Gastroesophageal sphincter (tissue), 4 donors: Measurements from ENCODE around the gene CNKSR1. TPM values are rescaled to one million over a fixed set of nuclear protein-coding genes. Genes with fewer than 3 reads are reported as not detected.

Experiments used
- ATAC-seq: fragments of 150-250 bp; one replicate; pipeline ENCODE4 v1.9.1; 2016; ENCODE audit warnings: mild to moderate bottlenecking, moderate library complexity
- H3K27ac ChIP-seq, 4 donors: fragments of 200-600 bp; sonication (generic) in 3 of 4; 1 replicate in 3 of 4; 2 replicates in 1 of 4; pipeline ENCODE4 v1.5.1; 2016 to 2019
- H3K27me3 ChIP-seq: fragments of 200-600 bp; sonication (generic); one replicate; pipeline ENCODE4 v1.5.1; 2019
- H3K36me3 ChIP-seq, 2 donors: fragments of 200-600 bp; sonication (generic); one replicate each; pipeline ENCODE4 v1.5.1; 2019; ENCODE audit warnings: control low read depth in 1 of 2
- H3K4me1 ChIP-seq, 3 donors: fragments of 200-600 bp; sonication (generic); 1 replicate in 2 of 3; 2 replicates in 1 of 3; pipeline ENCODE4 v1.5.1; 2016 to 2019; ENCODE audit warnings: control low read depth in 2 of 3
- H3K4me3 ChIP-seq, 2 donors: fragments of 200-600 bp; sonication (generic); one replicate each; pipeline ENCODE4 v1.5.1; 2019; ENCODE audit warnings: mild to moderate bottlenecking in 1 of 2, moderate library complexity in 1 of 2
- H3K9me3 ChIP-seq, 3 donors: fragments of 200-600 bp; sonication (generic); one replicate each; pipeline ENCODE4 v1.5.1; 2017 to 2019; ENCODE audit warnings: control low read depth in 2 of 3
- EP300 ChIP-seq: sonication (generic); formaldehyde crosslinking; IDR thresholded peaks from one replicate; pipeline ENCODE4 v1.6.1; 2017; ENCODE audit warnings: antibody characterized with exemption, mild to moderate bottlenecking
- POLR2A ChIP-seq, 2 donors: fragments of 450-650 bp; IDR thresholded peaks; one replicate each; pipeline ENCODE4 v1.6.1; 2017; ENCODE audit warnings: antibody characterized with exemption in 2 of 2, mild to moderate bottlenecking in 2 of 2, moderate library complexity in 1 of 2
- POLR2AphosphoS5 ChIP-seq: sonication (generic); formaldehyde crosslinking; IDR thresholded peaks from one replicate; pipeline ENCODE4 v1.6.1; 2017; ENCODE audit warnings: antibody characterized with exemption
- WGBS, 2 donors: methylation state at CpG; one replicate each; pipeline ENCODE4 v1.1.5; 2018; ENCODE audit warnings: low coverage in 1 of 2; 5-methylcytosine and 5-hydroxymethylcytosine counted together
- total RNA-seq, 4 donors: library from RNA; depleted of rRNA; stranded (reverse); fragments of >200 nt; gene quantifications; one replicate each; pipeline ENCODE4 v1.1.0, GENCODE V29; 2016
- TF ChIP-seq, protein P1 (sequence below), 4 experiments: fragments of 200-600 bp in 2 of 4; fragments of 450-650 bp in 2 of 4; sonication (generic) in 1 of 4; IDR thresholded peaks; one replicate each; pipeline ENCODE4 v1.5.1; 2017 to 2019; ENCODE audit warnings: antibody characterized with exemption in 4 of 4, mild to moderate bottlenecking in 2 of 4, moderate library complexity in 2 of 4

Gene CNKSR1
- total RNA-seq, 4 donors from 2014 or later = 0.81 to 1.7 (median 1.1) TPM; not detected in 1

- Histone ChIP-seq H3K27ac (no peak overlapping the region), H3K36me3 (no peaks in the 10 kb centered on the region), H3K9me3 (no peaks in the 10 kb centered on the region), H3K27me3 (no peaks in the 10 kb centered on the region), H3K4me3 (no peak overlapping the region), H3K4me1 (no peaks in the 10 kb centered on the region)
- ATAC-seq = no peak
- 30 to 44% methylated on average over 1 to 3 of the region's 3 CpGs for whole genome bisulfite sequencing, 2 donors
- no peak for TF ChIP-seq POLR2AphosphoS5
Observed at GRCh38 chr1:26191739-26192138, 14.4 kb downstream of the CNKSR1 start.

DNA sequence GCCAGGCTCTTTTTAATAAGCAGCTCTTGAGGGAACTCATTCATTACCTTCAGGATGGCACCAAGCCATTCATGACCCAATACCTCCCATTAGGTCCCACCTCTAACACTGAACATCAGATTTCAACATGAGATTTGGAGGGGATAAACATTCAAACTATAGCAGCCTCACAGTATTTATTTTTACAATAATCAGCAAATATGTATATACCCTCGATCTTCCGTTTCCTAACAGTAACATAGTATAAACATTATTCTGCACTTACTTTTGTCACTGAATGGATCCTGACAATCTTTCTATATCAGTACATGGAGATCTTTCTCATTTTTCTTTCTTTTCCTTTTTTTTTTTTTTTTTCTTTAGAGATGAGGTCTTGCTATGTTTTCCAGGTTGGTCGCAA is 18.5 kb downstream of the CNKSR1 start:
- H3K27ac ChIP-seq = no peak overlapping the region
- no peaks in the 10 kb centered on the region for H3K36me3 ChIP-seq
- TF ChIP-seq POLR2A (IDR thresholded peaks at IDR 0.05) (no peak), EP300 (no peak), POLR2AphosphoS5 (no peak)
- TF ChIP-seq, protein P1, sequence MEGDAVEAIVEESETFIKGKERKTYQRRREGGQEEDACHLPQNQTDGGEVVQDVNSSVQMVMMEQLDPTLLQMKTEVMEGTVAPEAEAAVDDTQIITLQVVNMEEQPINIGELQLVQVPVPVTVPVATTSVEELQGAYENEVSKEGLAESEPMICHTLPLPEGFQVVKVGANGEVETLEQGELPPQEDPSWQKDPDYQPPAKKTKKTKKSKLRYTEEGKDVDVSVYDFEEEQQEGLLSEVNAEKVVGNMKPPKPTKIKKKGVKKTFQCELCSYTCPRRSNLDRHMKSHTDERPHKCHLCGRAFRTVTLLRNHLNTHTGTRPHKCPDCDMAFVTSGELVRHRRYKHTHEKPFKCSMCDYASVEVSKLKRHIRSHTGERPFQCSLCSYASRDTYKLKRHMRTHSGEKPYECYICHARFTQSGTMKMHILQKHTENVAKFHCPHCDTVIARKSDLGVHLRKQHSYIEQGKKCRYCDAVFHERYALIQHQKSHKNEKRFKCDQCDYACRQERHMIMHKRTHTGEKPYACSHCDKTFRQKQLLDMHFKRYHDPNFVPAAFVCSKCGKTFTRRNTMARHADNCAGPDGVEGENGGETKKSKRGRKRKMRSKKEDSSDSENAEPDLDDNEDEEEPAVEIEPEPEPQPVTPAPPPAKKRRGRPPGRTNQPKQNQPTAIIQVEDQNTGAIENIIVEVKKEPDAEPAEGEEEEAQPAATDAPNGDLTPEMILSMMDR (IDR thresholded peaks at IDR 0.05) = no peak
- H3K27me3 ChIP-seq = peaks cover 23% of the 10 kb centered on the region
- ATAC-seq = no peak
- H3K4me3 ChIP-seq = no peak overlapping the region
- peaks cover 0 to 2% (median 0%) of the 10 kb centered on the region in 3 donors for H3K4me1 ChIP-seq
- 27 to 70% methylated on average over 2 to 3 of the region's 3 CpGs for WGBS, 2 donors
- no peaks in the 10 kb centered on the region for H3K9me3 ChIP-seq

DNA sequence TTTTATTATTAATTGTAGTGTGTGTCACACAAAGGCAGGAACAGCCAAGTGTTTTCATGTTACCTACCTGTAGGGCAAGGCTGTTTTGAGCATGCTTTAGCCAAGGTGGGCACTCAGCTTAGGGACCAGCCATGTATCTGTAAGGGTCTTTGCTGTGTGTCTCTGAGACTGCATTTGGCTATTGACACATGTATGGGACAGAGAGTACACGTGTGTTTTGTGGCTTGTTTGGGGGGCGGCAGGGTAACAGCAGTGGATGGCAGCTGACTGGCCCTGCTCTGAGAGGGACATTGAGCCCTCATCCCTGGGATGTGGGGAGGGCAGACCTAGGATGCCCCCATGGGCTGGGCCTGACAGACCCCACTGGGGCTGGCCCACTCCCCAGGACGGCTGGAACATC is 20.0 kb downstream of the CNKSR1 start:
- ATAC-seq = no peak
- H3K36me3 ChIP-seq = no peaks in the 10 kb centered on the region
- H3K27me3 ChIP-seq = peaks cover 34% of the 10 kb centered on the region
- no peak overlapping the region for H3K4me3 ChIP-seq
- WGBS, 2 donors = no CpG with 5 or more reads among the region's 3 CpGs
- no peak overlapping the region for H3K27ac ChIP-seq
- peaks cover 0 to 9% (median 0%) of the 10 kb centered on the region in 3 donors for H3K4me1 ChIP-seq
- TF ChIP-seq, protein P1 (IDR thresholded peaks at IDR 0.05) = no peak
- TF ChIP-seq POLR2A (IDR thresholded peaks at IDR 0.05) = no peak
- no peak for TF ChIP-seq EP300
- no peak for TF ChIP-seq POLR2AphosphoS5
- no peaks in the 10 kb centered on the region for H3K9me3 ChIP-seq

- Histone ChIP-seq H3K27ac (no peak overlapping the region), H3K27me3 (peaks cover 38% of the 10 kb centered on the region), H3K36me3 (no peaks in the 10 kb centered on the region), H3K4me1 (peaks cover 0 to 9% (median 0%) of the 10 kb centered on the region in 3 donors), H3K9me3 (no peaks in the 10 kb centered on the region), H3K4me3 (no peak overlapping the region)
- WGBS, 2 donors = 67 to 78% methylated on average over 5 to 8 of the region's 11 CpGs
- ATAC-seq = no peak
- TF ChIP-seq POLR2AphosphoS5 (no peak), POLR2A (IDR thresholded peaks at IDR 0.05) (no peak), EP300 (no peak)
- TF ChIP-seq, protein P1 (IDR thresholded peaks at IDR 0.05) = no peak
Observed at GRCh38 chr1:26197813-26198212, 20.5 kb downstream of the CNKSR1 start.

- no peak overlapping the region for H3K4me3 ChIP-seq
- peaks cover 0 to 9% (median 0%) of the 10 kb centered on the region in 3 donors for H3K4me1 ChIP-seq
- H3K9me3 ChIP-seq = no peaks in the 10 kb centered on the region
- TF ChIP-seq EP300 (no peak), POLR2A (IDR thresholded peaks at IDR 0.05) (no peak), POLR2AphosphoS5 (no peak)
- TF ChIP-seq, protein P1 (IDR thresholded peaks at IDR 0.05) = no peak
- H3K36me3 ChIP-seq = no peaks in the 10 kb centered on the region
- no peak for ATAC-seq
- H3K27ac ChIP-seq = no peak overlapping the region
- H3K27me3 ChIP-seq = peaks cover 42% of the 10 kb centered on the region
- WGBS, 2 donors = 57% methylated on average over 4 of the region's 5 CpGs; no CpG with 5 or more reads in 1 of the 2 donors
Observed at GRCh38 chr1:26200413-26200812, 23.1 kb downstream of the CNKSR1 start.
